K562 (cell line): ENCODE data around the gene ZEB2. TPM values are rescaled to one million over a fixed set of nuclear protein-coding genes. Genes with fewer than 3 reads are reported as not detected.

Experiments
- ATAC-seq: fragments of 200-7000 bp; cut with Tn5 transposase; 3 replicates; pipeline ENCODE4 v1.9.1; 2020; ENCODE audit warnings: moderate library complexity
- BruUV-seq: library from RNA; stranded (reverse); fragments of 400-500 nt; replicated peaks from 2 replicates; lab custom pipeline; 2021; lab: Mats Ljungman, UMichigan
- CTCF ChIA-PET: fragments of 300-600 bp; formaldehyde crosslinking; extraction: SDS; loops from one replicate; lab custom pipeline; 2021; ENCODE audit warnings: low intra/inter-chr PET ratio; lab: Yijun Ruan, JAX
- POLR2A ChIA-PET: fragments of 300-600, 350-650 bp; sonication (Branson Sonifier 250); formaldehyde crosslinking; extraction: SDS; loops from one replicate; lab custom pipeline; 2021; ENCODE audit warnings: antibody characterized with exemption, inconsistent platforms; lab: Yijun Ruan, JAX
- DNase-seq, 4 experiments: peaks; one replicate each; pipeline versions ENCODE4 v3.0.0 to v3.0.0-alpha.2; 2011 to 2018; ENCODE audit warnings: low spot score in 3 of 4, mixed read lengths in 3 of 4; ENCODE audit errors: extremely low read depth in 1 of 4
- FAIRE-seq: peaks from 2 replicates; lab custom pipeline; 2011; peaks lifted over from hg19 to GRCh38; lab: Jason Lieb, UNC
- H2AFZ ChIP-seq: 2 replicates; pipeline ENCODE4 v1.6.0; 2011; ENCODE audit warnings: low read depth, low read length, control low read depth, inconsistent platforms
- H3K27ac ChIP-seq: fragments of 200-600 bp; 3 replicates; pipeline ENCODE4 v1.8.0; 2011; ENCODE audit warnings: low read depth, mild to moderate bottlenecking, control low read depth, inconsistent platforms, low read length, moderate library complexity, mixed read lengths; ENCODE audit errors: extremely low read depth
- H3K27me3 ChIP-seq, 2 experiments: fragments of 300-600 bp in 1 of 2; 2 replicates in 1 of 2; 3 replicates in 1 of 2; pipeline versions ENCODE4 v1.6.0 to v1.8.0; 2011; ENCODE audit warnings: inconsistent platforms in 2 of 2, low read length in 2 of 2, mild to moderate bottlenecking in 1 of 2, mixed read lengths in 1 of 2, moderate library complexity in 1 of 2; ENCODE audit not compliant: control insufficient read depth in 2 of 2, insufficient read depth in 2 of 2
- H3K36me3 ChIP-seq: fragments of 300-600 bp; 3 replicates; pipeline ENCODE4 v1.8.0; 2011; ENCODE audit warnings: mild to moderate bottlenecking, low read length, inconsistent platforms; ENCODE audit not compliant: control insufficient read depth, insufficient read depth
- H3K4me1 ChIP-seq, 2 experiments: fragments of 200-600 bp in 1 of 2; replicated peaks in 1 of 2; 2 replicates in 1 of 2; 3 replicates in 1 of 2; pipeline versions ENCODE4 v1.5.1 to v1.8.0; 2011; ENCODE audit warnings: inconsistent platforms in 2 of 2, low read length in 2 of 2, mild to moderate bottlenecking in 1 of 2, mixed read lengths in 1 of 2, moderate library complexity in 1 of 2; ENCODE audit not compliant: control insufficient read depth in 2 of 2, insufficient read depth in 2 of 2
- H3K4me2 ChIP-seq: 2 replicates; pipeline ENCODE4 v1.6.1; 2011; ENCODE audit warnings: low read length, control low read depth, inconsistent platforms, mixed read lengths; ENCODE audit not compliant: insufficient read depth
- H3K4me3 ChIP-seq: fragments of 200-600 bp; sonication (generic), shearing (Covaris generic); 2 replicates; pipeline ENCODE4 v1.5.1; 2016; ENCODE audit warnings: control low read depth, inconsistent platforms
- H3K79me2 ChIP-seq: fragments of 200-600 bp; 3 replicates; pipeline ENCODE4 v1.8.0; 2011; ENCODE audit warnings: low read length, inconsistent platforms; ENCODE audit not compliant: control insufficient read depth, insufficient read depth
- H3K9ac ChIP-seq, 2 experiments: 2 replicates each; pipeline versions ENCODE4 v1.6.0 to v1.6.1; 2011; ENCODE audit warnings: low read depth in 2 of 2, low read length in 2 of 2, control low read depth in 1 of 2, inconsistent platforms in 1 of 2, mild to moderate bottlenecking in 1 of 2, mixed read lengths in 1 of 2; ENCODE audit not compliant: insufficient read depth in 1 of 2
- H3K9me1 ChIP-seq: one replicate; pipeline ENCODE4 v1.6.0; 2011; ENCODE audit warnings: inconsistent platforms, mild to moderate bottlenecking, low read length, moderate library complexity; ENCODE audit not compliant: control insufficient read depth, insufficient read depth
- H3K9me3 ChIP-seq: replicated peaks from 2 replicates; pipeline ENCODE4 v1.5.1; 2011; ENCODE audit warnings: low read depth, low read length, inconsistent platforms; ENCODE audit not compliant: control insufficient read depth, insufficient read depth
- H4K20me1 ChIP-seq: replicated peaks from 2 replicates; pipeline ENCODE4 v1.6.1; 2011; ENCODE audit warnings: low read length, inconsistent platforms, mixed read lengths; ENCODE audit not compliant: control insufficient read depth, insufficient read depth
- MCM5 ChIP-seq: fragments of 450-650 bp; IDR thresholded peaks from 2 replicates; pipeline ENCODE4 v1.6.1; 2016; ENCODE audit warnings: low read depth
- MED1 ChIP-seq: sonication (generic); formaldehyde crosslinking; IDR thresholded peaks from 2 replicates; pipeline ENCODE4 v1.8.1; 2023; ENCODE audit warnings: missing genetic modification reagents, borderline replicate concordance
- MLLT1 ChIP-seq, 2 experiments: fragments of 450-650 bp; IDR thresholded peaks; 2 replicates each; pipeline ENCODE4 v1.6.1; 2016
- WGBS: fragments of 100-300 bp; shearing (Covaris generic); methylation state at CpG from one replicate; pipeline ENCODE4 v1.1.6; 2016; ENCODE audit warnings: low coverage, mixed read lengths; ENCODE audit not compliant: insufficient coverage; ENCODE audit errors: missing lambda C conversion rate; 5-methylcytosine and 5-hydroxymethylcytosine counted together
- in situ Hi-C: fragments of 300-500 bp; cut with MboI; formaldehyde crosslinking; loops from 4 replicates; pipeline ENCODE4 v1.15.0; 2018; ENCODE audit warnings: inconsistent platforms, mixed read lengths
- intact Hi-C: fragments of 100-400 bp; cut with micrococcal nuclease; formaldehyde crosslinking; loops from 2 replicates; pipeline ENCODE4 v1.14.2; 2022
- polyA plus RNA-seq, 8 experiments: library from polyadenylated mRNA; depleted of rRNA in 4 of 8; stranded (reverse) in 5 of 8; unstranded in 3 of 8; fragments of >200 nt; fragmentation: Nextera tagmentation in 2 of 8; fragmentation: Illumina TruSeq in 1 of 8; extraction: Ambion mirVana in 2 of 8; extraction: Trizol in 1 of 8; gene quantifications; 2 replicates each; pipeline versions ENCODE4 v1.2.1 to v1.2.3, GENCODE V29; 2011 to 2014; ENCODE audit warnings: inconsistent platforms in 1 of 8, missing spikeins in 1 of 8
- total RNA-seq, 7 experiments: library from RNA; depleted of rRNA in 6 of 7; stranded (reverse); fragments of >200 nt in 6 of 7; fragmentation: Illumina TruSeq in 2 of 7; extraction: Trizol in 2 of 7; gene quantifications; 2 replicates each; pipeline versions ENCODE4 v1.2.1 to v1.2.3, GENCODE V29; 2011 to 2021; ENCODE audit warnings: low replicate concordance in 1 of 7
- TF ChIP-seq, protein P1 (sequence below): fragments of 450-650 bp; IDR thresholded peaks from 2 replicates; pipeline ENCODE4 v1.6.1; 2017; ENCODE audit warnings: antibody characterized with exemption, mild to moderate bottlenecking

ZEB2 gene
- total and polyA plus RNA-seq, 9 of the 15 experiments (the other 6 are each of a cell fraction or from before 2014, with no cell fraction given) = 15.1 to 113 (median 72.3) TPM

DNA sequence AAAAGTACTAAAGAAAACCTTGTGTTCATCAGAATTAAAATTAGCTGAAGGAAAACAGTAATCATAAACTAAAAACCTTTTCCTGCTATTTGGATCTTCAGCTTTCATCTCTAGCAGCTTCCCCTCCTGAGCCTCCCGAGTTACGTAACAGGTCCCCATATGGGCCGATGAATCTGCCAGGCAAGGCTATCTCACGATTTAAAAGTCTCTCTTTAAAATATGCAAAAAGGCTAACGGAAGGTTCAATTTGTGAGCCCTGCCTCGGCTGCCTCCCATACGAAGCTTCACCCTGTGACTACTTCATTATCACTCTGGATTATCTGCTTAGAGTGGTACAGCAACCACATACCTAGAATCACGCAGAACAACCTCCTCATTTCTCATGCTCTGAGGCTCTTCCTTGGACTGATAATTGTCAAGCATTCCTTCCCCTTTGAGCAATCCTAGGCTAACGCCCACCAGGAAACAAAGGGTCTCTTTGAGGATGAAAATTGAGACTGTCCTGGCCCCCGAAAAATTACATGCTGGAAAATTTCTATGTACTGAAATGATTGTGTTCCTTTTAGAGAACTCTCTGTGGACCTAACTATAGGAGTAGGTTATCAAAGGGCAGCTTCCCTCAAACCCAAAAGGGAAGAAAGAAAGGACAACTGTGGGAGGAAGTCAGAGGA lies 147.4 kb downstream of the ZEB2 start:
- H3K4me1 ChIP-seq = peaks cover 4 to 57% of the 10 kb centered on the region in 2 experiments
- DNase-seq (peak in 2 of 4 experiments; percentile 37 to 58), ATAC-seq (peak; percentile 58), FAIRE-seq (peak; percentile 72)
- no peaks in the 10 kb centered on the region for H3K36me3 ChIP-seq
- H3K4me3 ChIP-seq = no peak overlapping the region
- WGBS = 1% methylated on average over 10 of the region's 10 CpGs
- ChIA-PET CTCF (no interaction called here), POLR2A (interaction anchor here (0.6 kb wide), 1 partner anchor 303 kb away, joined by 3 read pairs; no protein-coding TSS in a partner anchor)
- no peaks in the 10 kb centered on the region for H4K20me1 ChIP-seq
- intact Hi-C loops (loop anchor here (5.0 kb wide), 3 partner anchors 40 to 210 kb away; a partner anchor contains a TSS), in situ Hi-C loops (no loop called here)
- no peaks in the 10 kb centered on the region for H3K27me3 ChIP-seq
- H3K9me3 ChIP-seq = no peaks in the 10 kb centered on the region
- peak overlapping the region; percentile 93 for H2AFZ ChIP-seq
- H3K9ac ChIP-seq = peak overlapping the region; percentile 38 to 41; a peak in 3 of 4 replicates
- no peaks in the 10 kb centered on the region for H3K79me2 ChIP-seq
- no TSS peak for BruUV-seq
- peak overlapping the region; percentile 71 for H3K4me2 ChIP-seq
- peak overlapping the region; percentile 78 for H3K27ac ChIP-seq
- no peaks in the 10 kb centered on the region for H3K9me1 ChIP-seq
- TF ChIP-seq MLLT1 (IDR thresholded peaks at IDR 0.05) (no peak), MCM5 (no peak), MED1 (CRISPR knock-in tag) (no peak)
- TF ChIP-seq, protein P1, sequence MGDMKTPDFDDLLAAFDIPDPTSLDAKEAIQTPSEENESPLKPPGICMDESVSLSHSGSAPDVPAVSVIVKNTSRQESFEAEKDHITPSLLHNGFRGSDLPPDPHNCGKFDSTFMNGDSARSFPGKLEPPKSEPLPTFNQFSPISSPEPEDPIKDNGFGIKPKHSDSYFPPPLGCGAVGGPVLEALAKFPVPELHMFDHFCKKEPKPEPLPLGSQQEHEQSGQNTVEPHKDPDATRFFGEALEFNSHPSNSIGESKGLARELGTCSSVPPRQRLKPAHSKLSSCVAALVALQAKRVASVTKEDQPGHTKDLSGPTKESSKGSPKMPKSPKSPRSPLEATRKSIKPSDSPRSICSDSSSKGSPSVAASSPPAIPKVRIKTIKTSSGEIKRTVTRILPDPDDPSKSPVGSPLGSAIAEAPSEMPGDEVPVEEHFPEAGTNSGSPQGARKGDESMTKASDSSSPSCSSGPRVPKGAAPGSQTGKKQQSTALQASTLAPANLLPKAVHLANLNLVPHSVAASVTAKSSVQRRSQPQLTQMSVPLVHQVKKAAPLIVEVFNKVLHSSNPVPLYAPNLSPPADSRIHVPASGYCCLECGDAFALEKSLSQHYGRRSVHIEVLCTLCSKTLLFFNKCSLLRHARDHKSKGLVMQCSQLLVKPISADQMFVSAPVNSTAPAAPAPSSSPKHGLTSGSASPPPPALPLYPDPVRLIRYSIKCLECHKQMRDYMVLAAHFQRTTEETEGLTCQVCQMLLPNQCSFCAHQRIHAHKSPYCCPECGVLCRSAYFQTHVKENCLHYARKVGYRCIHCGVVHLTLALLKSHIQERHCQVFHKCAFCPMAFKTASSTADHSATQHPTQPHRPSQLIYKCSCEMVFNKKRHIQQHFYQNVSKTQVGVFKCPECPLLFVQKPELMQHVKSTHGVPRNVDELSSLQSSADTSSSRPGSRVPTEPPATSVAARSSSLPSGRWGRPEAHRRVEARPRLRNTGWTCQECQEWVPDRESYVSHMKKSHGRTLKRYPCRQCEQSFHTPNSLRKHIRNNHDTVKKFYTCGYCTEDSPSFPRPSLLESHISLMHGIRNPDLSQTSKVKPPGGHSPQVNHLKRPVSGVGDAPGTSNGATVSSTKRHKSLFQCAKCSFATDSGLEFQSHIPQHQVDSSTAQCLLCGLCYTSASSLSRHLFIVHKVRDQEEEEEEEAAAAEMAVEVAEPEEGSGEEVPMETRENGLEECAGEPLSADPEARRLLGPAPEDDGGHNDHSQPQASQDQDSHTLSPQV = peak; percentile 54
